Astrocyte (in vitro differentiated cells and primary cell): Measurements from ENCODE around the gene MRPL14. TPM values are rescaled to one million over a fixed set of nuclear protein-coding genes. Genes with fewer than 3 reads are reported as not detected.

ENCODE experiments used
- DNase-seq: peaks from one replicate; pipeline ENCODE4 v3.0.0-alpha.2; 2010; ENCODE audit warnings: low read depth
- FAIRE-seq: peaks from 2 replicates; lab custom pipeline; 2011; peaks lifted over from hg19 to GRCh38; lab: Jason Lieb, UNC
- H2AFZ ChIP-seq: 2 replicates; pipeline ENCODE4 v1.6.0; 2012; ENCODE audit warnings: low read depth, low read length, inconsistent platforms
- H3K27ac ChIP-seq: 2 replicates; pipeline ENCODE4 v1.5.1; 2011; ENCODE audit warnings: low read depth, low read length, inconsistent platforms
- H3K27me3 ChIP-seq: 2 replicates; pipeline ENCODE4 v1.6.0; 2011; ENCODE audit warnings: low read length, inconsistent platforms; ENCODE audit not compliant: insufficient read depth
- H3K36me3 ChIP-seq: 2 replicates; pipeline ENCODE4 v1.5.1; 2011; ENCODE audit warnings: low read length, inconsistent platforms; ENCODE audit not compliant: insufficient read depth
- H3K4me1 ChIP-seq: 2 replicates; pipeline ENCODE4 v1.5.1; 2011; ENCODE audit warnings: low read length, inconsistent platforms; ENCODE audit not compliant: insufficient read depth
- H3K4me2 ChIP-seq: 2 replicates; pipeline ENCODE4 v1.6.0; 2012; ENCODE audit warnings: low read length, inconsistent platforms
- H3K4me3 ChIP-seq: 2 replicates; pipeline ENCODE4 v1.5.1; 2011; ENCODE audit warnings: low read depth, mild to moderate bottlenecking, low read length, inconsistent platforms; ENCODE audit not compliant: insufficient read depth
- H3K79me2 ChIP-seq: 2 replicates; pipeline ENCODE4 v1.6.0; 2012; ENCODE audit warnings: mild to moderate bottlenecking, low read length, inconsistent platforms; ENCODE audit not compliant: insufficient read depth
- H3K9ac ChIP-seq: 2 replicates; pipeline ENCODE4 v1.6.0; 2012; ENCODE audit warnings: mild to moderate bottlenecking, low read length, inconsistent platforms
- H3K9me3 ChIP-seq: 2 replicates; pipeline ENCODE4 v1.5.1; 2012; ENCODE audit warnings: low read depth, mild to moderate bottlenecking, low read length, inconsistent platforms; ENCODE audit not compliant: insufficient read depth
- H4K20me1 ChIP-seq: 2 replicates; pipeline ENCODE4 v1.6.0; 2012; ENCODE audit warnings: low read length, inconsistent platforms; ENCODE audit not compliant: insufficient read depth
- H3K27ac Mint-ChIP-seq: one replicate; pipeline ENCODE4 v1.8.0; 2021; ENCODE audit warnings: mild to moderate bottlenecking, mixed read lengths; ENCODE audit not compliant: unreplicated experiment
- H3K27me3 Mint-ChIP-seq: one replicate; pipeline ENCODE4 v1.8.0; 2021; ENCODE audit warnings: low read depth, mixed read lengths; ENCODE audit not compliant: unreplicated experiment
- H3K36me3 Mint-ChIP-seq: one replicate; pipeline ENCODE4 v1.8.0; 2021; ENCODE audit warnings: low read depth, mixed read lengths; ENCODE audit not compliant: unreplicated experiment
- H3K4me1 Mint-ChIP-seq: one replicate; pipeline ENCODE4 v1.8.0; 2021; ENCODE audit warnings: low read depth, mixed read lengths; ENCODE audit not compliant: unreplicated experiment
- H3K4me3 Mint-ChIP-seq: one replicate; pipeline ENCODE4 v1.8.0; 2021; ENCODE audit warnings: mild to moderate bottlenecking, moderate library complexity, mixed read lengths; ENCODE audit not compliant: unreplicated experiment
- H3K9me3 Mint-ChIP-seq: one replicate; pipeline ENCODE4 v1.8.0; 2021; ENCODE audit warnings: mild to moderate bottlenecking, mixed read lengths; ENCODE audit not compliant: unreplicated experiment
- EZH2 ChIP-seq: IDR thresholded peaks from 2 replicates; pipeline ENCODE4 v1.6.1; 2012; ENCODE audit warnings: mild to moderate bottlenecking, low read length, inconsistent platforms; ENCODE audit not compliant: insufficient read depth
- total RNA-seq: library from RNA; stranded (reverse); gene quantifications from 2 replicates; pipeline ENCODE4 v1.2.1, GENCODE V29; 2021
- TF ChIP-seq, protein P1 (sequence below): IDR thresholded peaks from 2 replicates; pipeline ENCODE4 v1.5.1; 2011; ENCODE audit warnings: low read depth, mild to moderate bottlenecking, inconsistent platforms, low read length, moderate library complexity; ENCODE audit not compliant: insufficient read depth

Gene MRPL14
- total RNA-seq, 1 donor from 2014 or later, result 56.1 TPM

DNA sequence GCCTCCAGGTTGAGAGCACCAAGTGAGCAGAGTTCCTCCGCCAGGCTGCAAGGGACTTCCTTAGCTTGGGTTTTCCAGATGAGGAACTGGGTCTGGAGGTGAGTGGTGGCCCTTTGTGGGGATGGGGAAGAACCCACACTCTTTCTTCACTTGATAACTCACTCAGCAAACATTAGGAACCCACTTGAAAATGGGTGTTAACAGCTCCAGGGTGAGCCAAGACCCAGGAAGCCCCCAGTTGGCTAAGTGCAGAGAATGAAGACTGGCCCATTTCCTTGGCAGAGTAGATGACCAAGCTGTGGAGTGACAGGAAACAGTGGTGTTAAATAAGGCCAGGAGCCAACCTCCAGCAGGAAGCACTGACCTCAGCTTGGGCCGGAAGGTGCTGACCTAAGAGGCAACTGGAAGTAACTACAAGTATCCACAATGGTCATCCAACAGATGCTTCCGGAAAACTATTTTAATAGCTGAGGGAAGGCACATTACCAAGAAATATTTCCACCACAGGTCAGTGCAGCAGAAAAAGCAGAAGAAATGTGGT lies 22.7 kb downstream of the MRPL14 start:
- FAIRE-seq, result no peak
- Histone ChIP-seq H2AFZ (no peak overlapping the region), H3K27me3 (no peaks in the 10 kb centered on the region), H3K9me3 (no peaks in the 10 kb centered on the region), H3K4me2 (no peak overlapping the region), H3K9ac (no peak overlapping the region), H3K27ac (no peak overlapping the region), H3K79me2 (peaks cover 16% of the 10 kb centered on the region), H3K4me1 (no peaks in the 10 kb centered on the region), H3K36me3 (peaks cover 10% of the 10 kb centered on the region), H4K20me1 (peaks cover 75% of the 10 kb centered on the region), H3K4me3 (no peak overlapping the region)
- Mint-ChIP-seq H3K27ac (no peak overlapping the region), H3K9me3 (no peaks in the 10 kb centered on the region), H3K27me3 (no peaks in the 10 kb centered on the region), H3K36me3 (peaks cover 38% of the 10 kb centered on the region), H3K4me3 (no peak overlapping the region), H3K4me1 (peaks cover 18% of the 10 kb centered on the region)
- no peak for DNase-seq
- TF ChIP-seq, protein P1, sequence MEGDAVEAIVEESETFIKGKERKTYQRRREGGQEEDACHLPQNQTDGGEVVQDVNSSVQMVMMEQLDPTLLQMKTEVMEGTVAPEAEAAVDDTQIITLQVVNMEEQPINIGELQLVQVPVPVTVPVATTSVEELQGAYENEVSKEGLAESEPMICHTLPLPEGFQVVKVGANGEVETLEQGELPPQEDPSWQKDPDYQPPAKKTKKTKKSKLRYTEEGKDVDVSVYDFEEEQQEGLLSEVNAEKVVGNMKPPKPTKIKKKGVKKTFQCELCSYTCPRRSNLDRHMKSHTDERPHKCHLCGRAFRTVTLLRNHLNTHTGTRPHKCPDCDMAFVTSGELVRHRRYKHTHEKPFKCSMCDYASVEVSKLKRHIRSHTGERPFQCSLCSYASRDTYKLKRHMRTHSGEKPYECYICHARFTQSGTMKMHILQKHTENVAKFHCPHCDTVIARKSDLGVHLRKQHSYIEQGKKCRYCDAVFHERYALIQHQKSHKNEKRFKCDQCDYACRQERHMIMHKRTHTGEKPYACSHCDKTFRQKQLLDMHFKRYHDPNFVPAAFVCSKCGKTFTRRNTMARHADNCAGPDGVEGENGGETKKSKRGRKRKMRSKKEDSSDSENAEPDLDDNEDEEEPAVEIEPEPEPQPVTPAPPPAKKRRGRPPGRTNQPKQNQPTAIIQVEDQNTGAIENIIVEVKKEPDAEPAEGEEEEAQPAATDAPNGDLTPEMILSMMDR, result no peak
- no peak for TF ChIP-seq EZH2

DNA sequence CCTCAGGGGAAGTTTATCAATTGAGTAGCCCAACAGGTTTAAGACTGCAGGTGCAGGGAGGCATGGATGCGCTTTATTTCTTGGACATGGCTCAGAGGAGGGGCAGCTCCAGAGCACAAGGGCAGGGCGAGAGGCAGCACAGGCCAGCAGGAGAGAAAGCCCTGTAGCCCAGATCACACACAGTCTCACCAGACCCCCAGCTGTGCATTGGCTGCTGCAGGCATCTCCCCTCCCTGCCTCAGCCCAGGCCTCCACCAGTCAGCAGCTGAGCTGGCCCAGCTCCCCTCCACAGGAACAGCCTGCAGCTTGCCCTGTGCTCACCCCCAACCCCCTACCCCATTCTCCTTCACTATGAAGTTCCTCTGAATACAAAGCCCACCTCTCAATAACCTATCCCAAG lies 24.7 kb downstream of the MRPL14 start:
- Histone ChIP-seq H3K36me3 (peaks cover 3% of the 10 kb centered on the region), H3K27ac (no peak overlapping the region), H3K4me1 (no peaks in the 10 kb centered on the region), H4K20me1 (peaks cover 80% of the 10 kb centered on the region), H2AFZ (no peak overlapping the region), H3K9me3 (no peaks in the 10 kb centered on the region), H3K4me2 (no peak overlapping the region), H3K4me3 (no peak overlapping the region), H3K9ac (no peak overlapping the region), H3K79me2 (peaks cover 16% of the 10 kb centered on the region), H3K27me3 (no peaks in the 10 kb centered on the region)
- Mint-ChIP-seq H3K36me3 (peaks cover 30% of the 10 kb centered on the region), H3K4me3 (no peak overlapping the region), H3K9me3 (no peaks in the 10 kb centered on the region), H3K4me1 (peaks cover 20% of the 10 kb centered on the region), H3K27ac (peak overlapping the region; percentile 31), H3K27me3 (no peaks in the 10 kb centered on the region)
- FAIRE-seq (no peak), DNase-seq (no peak)
- TF ChIP-seq, protein P1, result no peak
- no peak for TF ChIP-seq EZH2

- H3K4me3 Mint-ChIP-seq, result no peak overlapping the region
- Histone ChIP-seq H3K36me3 (peaks cover 3% of the 10 kb centered on the region), H3K9ac (no peak overlapping the region), H3K4me1 (no peaks in the 10 kb centered on the region), H3K79me2 (peaks cover 12% of the 10 kb centered on the region), H3K4me3 (no peak overlapping the region), H3K9me3 (no peaks in the 10 kb centered on the region), H3K27me3 (no peaks in the 10 kb centered on the region), H2AFZ (no peak overlapping the region), H3K4me2 (no peak overlapping the region), H3K27ac (no peak overlapping the region), H4K20me1 (peaks cover 82% of the 10 kb centered on the region)
- no peaks in the 10 kb centered on the region for H3K9me3 Mint-ChIP-seq
- no peaks in the 10 kb centered on the region for H3K27me3 Mint-ChIP-seq
- FAIRE-seq (no peak), DNase-seq (no peak)
- H3K27ac Mint-ChIP-seq, result peak overlapping the region; percentile 64
- H3K36me3 Mint-ChIP-seq, result peaks cover 26% of the 10 kb centered on the region
- TF ChIP-seq, protein P1, result no peak
- no peak for TF ChIP-seq EZH2
- peaks cover 16% of the 10 kb centered on the region for H3K4me1 Mint-ChIP-seq
Measured at GRCh38 chr6:44101832-44102231, 25.4 kb downstream of the MRPL14 start.
